ENCODE measurements around the gene GAS7. TPM values are rescaled to one million over a fixed set of nuclear protein-coding genes. Genes with fewer than 3 reads are reported as not detected.

GAS7 gene
- total RNA-seq, 1 donor from 2014 or later = 8.5 TPM

DNA sequence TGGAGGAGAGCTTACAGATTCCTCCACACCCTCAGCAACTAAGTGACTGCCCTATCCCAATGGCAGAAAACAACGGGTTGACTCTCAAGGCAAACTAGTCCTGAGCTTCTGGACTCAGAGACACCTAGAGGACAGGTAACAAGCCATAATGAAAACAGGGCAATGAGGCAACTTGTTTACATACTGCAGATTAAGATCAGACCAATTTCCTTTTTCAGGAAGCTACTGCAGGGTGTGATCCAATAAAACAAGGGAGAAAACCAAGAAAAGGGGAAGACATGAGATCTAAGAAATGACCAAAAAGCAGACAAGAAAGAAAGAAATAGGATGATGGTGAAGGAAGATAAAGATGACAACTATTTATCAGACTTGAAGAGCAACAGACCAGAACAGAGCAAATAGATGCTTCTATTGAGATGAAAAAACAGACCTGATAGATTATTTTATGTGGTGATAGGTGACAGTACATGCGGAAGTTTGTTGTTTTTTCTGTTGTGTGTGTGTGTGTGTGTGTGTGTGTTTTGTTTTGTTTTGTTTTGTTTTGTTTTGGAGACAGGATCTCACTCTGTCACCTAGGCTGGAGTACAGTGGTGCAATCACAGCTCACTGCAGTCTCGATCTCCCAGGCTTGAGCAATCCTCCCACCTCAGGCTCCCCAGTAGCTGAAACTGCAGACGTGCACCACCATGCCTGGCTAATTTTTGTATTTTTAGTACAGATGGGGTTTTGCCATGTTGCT is 120.7 kb downstream of the GAS7 start:
- DNase-seq (ENCODE audit: low read depth) = no peak
- H3K36me3 Mint-ChIP-seq (ENCODE audit: low read depth, unreplicated experiment) = no peaks in the 10 kb centered on the region
- peaks cover 5% of the 10 kb centered on the region for H3K9me3 Mint-ChIP-seq (ENCODE audit: unreplicated experiment)
- H4K20me1 ChIP-seq (ENCODE audit: insufficient read depth, low read length) = no peaks in the 10 kb centered on the region
- no peaks in the 10 kb centered on the region for H3K4me1 ChIP-seq (ENCODE audit: insufficient read depth, low read length)
- no peak for FAIRE-seq
- H3K4me2 ChIP-seq (ENCODE audit: low read length) = no peak overlapping the region
- no peak overlapping the region for H3K27ac Mint-ChIP-seq (ENCODE audit: unreplicated experiment)
- H3K4me1 Mint-ChIP-seq (ENCODE audit: low read depth, unreplicated experiment) = peaks cover under 1% of the 10 kb centered on the region
- H3K36me3 ChIP-seq (ENCODE audit: insufficient read depth, low read length) = no peaks in the 10 kb centered on the region
- no peaks in the 10 kb centered on the region for H3K79me2 ChIP-seq (ENCODE audit: insufficient read depth, low read length)
- TF ChIP-seq EZH2 (IDR thresholded peaks at IDR 0.05; ENCODE audit: insufficient read depth, low read length) = no peak
- TF ChIP-seq, protein P1, sequence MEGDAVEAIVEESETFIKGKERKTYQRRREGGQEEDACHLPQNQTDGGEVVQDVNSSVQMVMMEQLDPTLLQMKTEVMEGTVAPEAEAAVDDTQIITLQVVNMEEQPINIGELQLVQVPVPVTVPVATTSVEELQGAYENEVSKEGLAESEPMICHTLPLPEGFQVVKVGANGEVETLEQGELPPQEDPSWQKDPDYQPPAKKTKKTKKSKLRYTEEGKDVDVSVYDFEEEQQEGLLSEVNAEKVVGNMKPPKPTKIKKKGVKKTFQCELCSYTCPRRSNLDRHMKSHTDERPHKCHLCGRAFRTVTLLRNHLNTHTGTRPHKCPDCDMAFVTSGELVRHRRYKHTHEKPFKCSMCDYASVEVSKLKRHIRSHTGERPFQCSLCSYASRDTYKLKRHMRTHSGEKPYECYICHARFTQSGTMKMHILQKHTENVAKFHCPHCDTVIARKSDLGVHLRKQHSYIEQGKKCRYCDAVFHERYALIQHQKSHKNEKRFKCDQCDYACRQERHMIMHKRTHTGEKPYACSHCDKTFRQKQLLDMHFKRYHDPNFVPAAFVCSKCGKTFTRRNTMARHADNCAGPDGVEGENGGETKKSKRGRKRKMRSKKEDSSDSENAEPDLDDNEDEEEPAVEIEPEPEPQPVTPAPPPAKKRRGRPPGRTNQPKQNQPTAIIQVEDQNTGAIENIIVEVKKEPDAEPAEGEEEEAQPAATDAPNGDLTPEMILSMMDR (IDR thresholded peaks at IDR 0.05; ENCODE audit: insufficient read depth, low read depth, low read length) = no peak
- no peaks in the 10 kb centered on the region for H3K9me3 ChIP-seq (ENCODE audit: insufficient read depth, low read depth, low read length)
- H3K27me3 Mint-ChIP-seq (ENCODE audit: low read depth, unreplicated experiment) = peaks cover 4% of the 10 kb centered on the region
- no peak overlapping the region for H3K27ac ChIP-seq (ENCODE audit: low read depth, low read length)
- H2AFZ ChIP-seq (ENCODE audit: low read depth, low read length) = no peak overlapping the region
- H3K4me3 ChIP-seq (ENCODE audit: insufficient read depth, low read depth, low read length) = no peak overlapping the region
- H3K4me3 Mint-ChIP-seq (ENCODE audit: unreplicated experiment) = no peak overlapping the region
- no peaks in the 10 kb centered on the region for H3K27me3 ChIP-seq (ENCODE audit: insufficient read depth, low read length)
- H3K9ac ChIP-seq (ENCODE audit: low read length) = no peak overlapping the region

DNA sequence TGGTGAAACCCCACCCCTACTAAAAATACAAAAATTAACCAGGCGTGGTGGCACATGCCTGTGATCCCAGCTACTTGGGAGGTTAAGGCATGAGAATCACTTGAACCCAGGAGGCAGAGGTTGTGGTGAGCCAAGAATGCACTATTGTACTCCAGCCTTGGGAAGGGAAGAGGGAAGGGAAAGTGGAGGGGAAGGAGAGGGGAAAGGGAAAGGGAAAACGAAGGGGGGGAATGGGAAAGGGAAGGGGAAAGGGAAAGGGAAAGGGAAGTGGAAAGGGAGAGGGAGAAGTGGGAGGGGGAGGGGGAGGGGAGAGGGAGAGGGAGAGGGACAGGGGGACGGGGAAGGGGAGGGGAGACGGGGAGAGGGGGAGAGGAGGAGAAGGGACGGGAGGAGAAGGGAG is 122.5 kb downstream of the GAS7 start:
- H3K27me3 Mint-ChIP-seq (ENCODE audit: low read depth, unreplicated experiment) = peaks cover 7% of the 10 kb centered on the region
- H3K79me2 ChIP-seq (ENCODE audit: insufficient read depth, low read length) = no peaks in the 10 kb centered on the region
- no peaks in the 10 kb centered on the region for H3K36me3 Mint-ChIP-seq (ENCODE audit: low read depth, unreplicated experiment)

More for the DNA sequence above, 122.5 kb downstream of the GAS7 start:
- Histone ChIP-seq H4K20me1 (ENCODE audit: insufficient read depth, low read length) (no peaks in the 10 kb centered on the region), H3K9me3 (ENCODE audit: insufficient read depth, low read depth, low read length) (no peaks in the 10 kb centered on the region), H3K27ac (ENCODE audit: low read depth, low read length) (no peak overlapping the region), H3K4me1 (ENCODE audit: insufficient read depth, low read length) (no peaks in the 10 kb centered on the region), H3K27me3 (ENCODE audit: insufficient read depth, low read length) (no peaks in the 10 kb centered on the region), H3K4me3 (ENCODE audit: insufficient read depth, low read depth, low read length) (no peak overlapping the region), H2AFZ (ENCODE audit: low read depth, low read length) (no peak overlapping the region), H3K9ac (ENCODE audit: low read length) (no peak overlapping the region), H3K36me3 (ENCODE audit: insufficient read depth, low read length) (no peaks in the 10 kb centered on the region), H3K4me2 (ENCODE audit: low read length) (no peak overlapping the region)
- DNase-seq (ENCODE audit: low read depth) (no peak), FAIRE-seq (no peak)
- H3K4me1 Mint-ChIP-seq (ENCODE audit: low read depth, unreplicated experiment) = no peaks in the 10 kb centered on the region
- TF ChIP-seq, protein P1 (IDR thresholded peaks at IDR 0.05; ENCODE audit: insufficient read depth, low read depth, low read length) = no peak
- no peak for TF ChIP-seq EZH2 (IDR thresholded peaks at IDR 0.05; ENCODE audit: insufficient read depth, low read length)
- peaks cover 2% of the 10 kb centered on the region for H3K9me3 Mint-ChIP-seq (ENCODE audit: unreplicated experiment)
- no peak overlapping the region for H3K27ac Mint-ChIP-seq (ENCODE audit: unreplicated experiment)
- no peak overlapping the region for H3K4me3 Mint-ChIP-seq (ENCODE audit: unreplicated experiment)
